HCT116 (cell line): ENCODE measurements around the gene ZNF148. TPM values are rescaled to one million over a fixed set of nuclear protein-coding genes. Genes with fewer than 3 reads are reported as not detected.

ENCODE experiments used
- ATAC-seq: fragments of 200-7000 bp; cut with Tn5 transposase; 2 replicates; pipeline ENCODE4 v1.9.1; 2020; ENCODE audit warnings: mild to moderate bottlenecking, moderate library complexity
- BruUV-seq: library from RNA; stranded (reverse); fragments of 400-500 nt; replicated peaks from 2 replicates; lab custom pipeline; 2021; lab: Mats Ljungman, UMichigan
- CTCF ChIA-PET: fragments of 300-600 bp; sonication (Branson Sonifier 250); formaldehyde crosslinking; loops from one replicate; lab custom pipeline; 2021; ENCODE audit warnings: antibody characterized with exemption; lab: Charles Lee
- POLR2A ChIA-PET: fragments of 300-600, 350-600 bp; sonication (Branson Sonifier 250); formaldehyde crosslinking; loops from one replicate; lab custom pipeline; 2021; ENCODE audit warnings: antibody characterized with exemption; lab: Charles Lee
- RAD21 ChIA-PET, 2 experiments: fragments of 300-600 bp; sonication (Branson Sonifier 250); formaldehyde crosslinking; loops; one replicate each; lab custom pipeline; 2023; ENCODE audit warnings: low total read pairs in 2 of 2; ENCODE audit not compliant: uncharacterized antibody in 2 of 2, unreplicated experiment in 2 of 2, low non-redundant PET in 1 of 2; lab: Charles Lee
- DNase-seq: peaks from one replicate; pipeline ENCODE4 v3.0.0-alpha.2; 2010; ENCODE audit warnings: low read depth, low spot score
- H2AFZ ChIP-seq: fragments of 200-600 bp; shearing (Covaris generic), sonication (generic); 2 replicates; pipeline ENCODE4 v1.6.1; 2017; ENCODE audit warnings: low read depth, mixed run types, mixed read lengths, antibody characterized with exemption, low read length; ENCODE audit not compliant: poor library complexity, severe bottlenecking
- H3K27ac ChIP-seq: 2 replicates; pipeline ENCODE4 v1.5.1; 2012; ENCODE audit warnings: low read depth, low read length
- H3K27me3 ChIP-seq: fragments of 200-600 bp; sonication (generic); 2 replicates; pipeline ENCODE4 v1.6.1; 2016; ENCODE audit warnings: mixed run types, low read length, mixed read lengths; ENCODE audit not compliant: insufficient read depth
- H3K36me3 ChIP-seq, 2 experiments: fragments of 200-500 bp in 1 of 2; fragments of 200-600 bp in 1 of 2; sonication (Bioruptor generic) in 1 of 2; sonication (generic) in 1 of 2; 2 replicates each; pipeline versions ENCODE4 v1.5.1 to v1.6.1; 2014 to 2016; ENCODE audit warnings: low read length in 2 of 2, inconsistent platforms in 1 of 2, mixed read lengths in 1 of 2, mixed run types in 1 of 2; ENCODE audit not compliant: insufficient read depth in 2 of 2, control insufficient read depth in 1 of 2
- H3K4me1 ChIP-seq, 2 experiments: fragments of 200-600 bp in 1 of 2; sonication (generic) in 1 of 2; 2 replicates each; pipeline versions ENCODE4 v1.5.1 to v1.6.1; 2012 to 2017; ENCODE audit warnings: low read length in 2 of 2, inconsistent platforms in 1 of 2, mild to moderate bottlenecking in 1 of 2, mixed read lengths in 1 of 2, mixed run types in 1 of 2, moderate library complexity in 1 of 2; ENCODE audit not compliant: insufficient read depth in 2 of 2, control insufficient read depth in 1 of 2
- H3K4me2 ChIP-seq: fragments of 200-600 bp; sonication (generic); 2 replicates; pipeline ENCODE4 v1.6.1; 2017; ENCODE audit warnings: mixed run types, low read length, mixed read lengths
- H3K4me3 ChIP-seq, 2 experiments: fragments of 200-600 bp in 1 of 2; sonication (generic) in 1 of 2; replicated peaks in 1 of 2; 2 replicates each; pipeline ENCODE4 v1.5.1; 2011 to 2016; ENCODE audit warnings: low read length in 2 of 2, control low read depth in 1 of 2, low read depth in 1 of 2, mild to moderate bottlenecking in 1 of 2, mixed read lengths in 1 of 2, mixed run types in 1 of 2
- H3K79me2 ChIP-seq: fragments of 200-600 bp; sonication (generic); 2 replicates; pipeline ENCODE4 v1.6.1; 2017; ENCODE audit warnings: mild to moderate bottlenecking, mixed run types, low read length, moderate library complexity, mixed read lengths; ENCODE audit not compliant: insufficient read depth
- H3K9ac ChIP-seq: fragments of 200-600 bp; sonication (generic); 2 replicates; pipeline ENCODE4 v1.6.1; 2016; ENCODE audit warnings: low read length, mixed read lengths
- H3K9me2 ChIP-seq: fragments of 200-600 bp; sonication (generic), shearing (Covaris generic); 2 replicates; pipeline ENCODE4 v1.6.1; 2017; ENCODE audit warnings: mixed run types, mild to moderate bottlenecking, moderate library complexity; ENCODE audit not compliant: insufficient read depth
- H3K9me3 ChIP-seq, 2 experiments: fragments of 200-500 bp in 1 of 2; fragments of 200-600 bp in 1 of 2; sonication (Bioruptor generic) in 1 of 2; sonication (generic) in 1 of 2; 2 replicates each; pipeline ENCODE4 v1.6.1; 2014 to 2017; ENCODE audit warnings: low read length in 2 of 2, mixed read lengths in 2 of 2, inconsistent platforms in 1 of 2, low read depth in 1 of 2, mild to moderate bottlenecking in 1 of 2, mixed run types in 1 of 2, moderate library complexity in 1 of 2; ENCODE audit not compliant: control insufficient read depth in 1 of 2, insufficient read depth in 1 of 2
- H4K20me1 ChIP-seq: fragments of 200-600 bp; sonication (generic), shearing (Covaris generic); 2 replicates; pipeline ENCODE4 v1.6.1; 2017; ENCODE audit warnings: mixed run types, mild to moderate bottlenecking, moderate library complexity; ENCODE audit not compliant: insufficient read depth
- CBX3 ChIP-seq: IDR thresholded peaks from 2 replicates; pipeline ENCODE4 v1.6.1; 2012; ENCODE audit warnings: low read depth
- EZH2 ChIP-seq: fragments of 200-600 bp; sonication (generic); IDR thresholded peaks from 2 replicates; pipeline ENCODE4 v1.6.1; 2017; ENCODE audit warnings: antibody characterized with exemption, mixed run types
- JUND ChIP-seq: IDR thresholded peaks from 2 replicates; pipeline ENCODE4 v1.6.1; 2012
- RAD21 ChIP-seq: IDR thresholded peaks from 2 replicates; pipeline ENCODE4 v1.6.1; 2012; ENCODE audit warnings: low read depth, mild to moderate bottlenecking
- SRF ChIP-seq: IDR thresholded peaks from 2 replicates; pipeline ENCODE4 v1.6.1; 2012; ENCODE audit warnings: low read depth
- ZFX ChIP-seq: fragments of 450-650 bp; IDR thresholded peaks from 2 replicates; pipeline ENCODE4 v1.6.1; 2017
- intact Hi-C: fragments of 100-400 bp; cut with micrococcal nuclease; formaldehyde crosslinking; loops from 2 replicates; pipeline ENCODE4 v1.10.0; 2022
- total RNA-seq: library from RNA; stranded (reverse); gene quantifications from one replicate; pipeline ENCODE4 v1.2.1, GENCODE V29; 2021; ENCODE audit not compliant: unreplicated experiment
- TF ChIP-seq, protein P1 (sequence below): IDR thresholded peaks from 2 replicates; pipeline ENCODE4 v1.6.1; 2012; ENCODE audit warnings: low read depth
- TF ChIP-seq, protein P2 (sequence below): IDR thresholded peaks from 2 replicates; pipeline ENCODE4 v1.6.1; 2012

The ZNF148 gene
- total RNA-seq, 1 experiment from 2014 or later, result 35.0 TPM

DNA sequence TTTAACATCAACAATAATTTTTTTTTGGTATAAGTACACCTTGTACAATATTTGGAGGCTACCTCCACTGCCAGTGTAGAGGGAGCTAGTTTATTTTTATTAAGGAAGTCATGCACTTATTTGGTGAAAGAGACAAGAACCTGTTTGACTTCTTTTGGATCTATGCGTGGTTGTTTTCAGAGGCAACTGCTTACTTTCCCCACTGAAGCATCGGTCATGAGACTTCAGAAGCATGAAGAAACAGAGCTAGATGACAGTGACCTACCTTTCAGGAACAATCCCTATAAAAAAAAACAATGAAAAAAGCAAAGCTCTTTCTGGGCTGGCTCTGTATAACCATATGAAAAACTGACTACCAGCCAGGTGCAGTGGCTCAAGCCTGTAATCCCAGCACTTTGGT is 20.0 kb upstream of the ZNF148 start:
- no peak overlapping the region for H3K9ac ChIP-seq
- ChIA-PET POLR2A (interaction anchor here (1.3 kb wide), 1 partner anchor 14 kb away, joined by 3 read pairs; no protein-coding TSS in a partner anchor), RAD21 (no interaction called here), CTCF (no interaction called here)
- no peak overlapping the region for H2AFZ ChIP-seq
- ATAC-seq (no peak), DNase-seq (no peak)
- 0 out of 2 replicates have a peak, but pooled peaks cover 5% of the 10 kb centered on the region for H3K27me3 ChIP-seq
- no peak overlapping the region for H3K27ac ChIP-seq
- no peak overlapping the region for H3K4me2 ChIP-seq
- BruUV-seq, result no TSS peak
- no peaks in the 10 kb centered on the region for H3K79me2 ChIP-seq
- no peaks in the 10 kb centered on the region for H4K20me1 ChIP-seq
- intact Hi-C loops, result no loop called here
- peaks cover 6 to 10% of the 10 kb centered on the region in 2 experiments; a peak in 3 of 4 replicates for H3K4me1 ChIP-seq
- H3K4me3 ChIP-seq, result no peak overlapping the region
- no peaks in the 10 kb centered on the region for H3K9me2 ChIP-seq
- no peaks in the 10 kb centered on the region for H3K36me3 ChIP-seq
- H3K9me3 ChIP-seq, result no peaks in the 10 kb centered on the region
- no peak for TF ChIP-seq RAD21
- TF ChIP-seq JUND, result no peak
- TF ChIP-seq ZFX, result no peak
- no peak for TF ChIP-seq EZH2
- TF ChIP-seq, protein P1, sequence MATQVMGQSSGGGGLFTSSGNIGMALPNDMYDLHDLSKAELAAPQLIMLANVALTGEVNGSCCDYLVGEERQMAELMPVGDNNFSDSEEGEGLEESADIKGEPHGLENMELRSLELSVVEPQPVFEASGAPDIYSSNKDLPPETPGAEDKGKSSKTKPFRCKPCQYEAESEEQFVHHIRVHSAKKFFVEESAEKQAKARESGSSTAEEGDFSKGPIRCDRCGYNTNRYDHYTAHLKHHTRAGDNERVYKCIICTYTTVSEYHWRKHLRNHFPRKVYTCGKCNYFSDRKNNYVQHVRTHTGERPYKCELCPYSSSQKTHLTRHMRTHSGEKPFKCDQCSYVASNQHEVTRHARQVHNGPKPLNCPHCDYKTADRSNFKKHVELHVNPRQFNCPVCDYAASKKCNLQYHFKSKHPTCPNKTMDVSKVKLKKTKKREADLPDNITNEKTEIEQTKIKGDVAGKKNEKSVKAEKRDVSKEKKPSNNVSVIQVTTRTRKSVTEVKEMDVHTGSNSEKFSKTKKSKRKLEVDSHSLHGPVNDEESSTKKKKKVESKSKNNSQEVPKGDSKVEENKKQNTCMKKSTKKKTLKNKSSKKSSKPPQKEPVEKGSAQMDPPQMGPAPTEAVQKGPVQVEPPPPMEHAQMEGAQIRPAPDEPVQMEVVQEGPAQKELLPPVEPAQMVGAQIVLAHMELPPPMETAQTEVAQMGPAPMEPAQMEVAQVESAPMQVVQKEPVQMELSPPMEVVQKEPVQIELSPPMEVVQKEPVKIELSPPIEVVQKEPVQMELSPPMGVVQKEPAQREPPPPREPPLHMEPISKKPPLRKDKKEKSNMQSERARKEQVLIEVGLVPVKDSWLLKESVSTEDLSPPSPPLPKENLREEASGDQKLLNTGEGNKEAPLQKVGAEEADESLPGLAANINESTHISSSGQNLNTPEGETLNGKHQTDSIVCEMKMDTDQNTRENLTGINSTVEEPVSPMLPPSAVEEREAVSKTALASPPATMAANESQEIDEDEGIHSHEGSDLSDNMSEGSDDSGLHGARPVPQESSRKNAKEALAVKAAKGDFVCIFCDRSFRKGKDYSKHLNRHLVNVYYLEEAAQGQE, result no peak
- TF ChIP-seq, protein P2, sequence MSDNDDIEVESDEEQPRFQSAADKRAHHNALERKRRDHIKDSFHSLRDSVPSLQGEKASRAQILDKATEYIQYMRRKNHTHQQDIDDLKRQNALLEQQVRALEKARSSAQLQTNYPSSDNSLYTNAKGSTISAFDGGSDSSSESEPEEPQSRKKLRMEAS, result no peak
- TF ChIP-seq SRF, result peak; percentile 31; the same call in 1 of the 2 replicates
- TF ChIP-seq CBX3, result no peak
